Mesenteric fat pad (tissue), 1 donor: Measurements from ENCODE around the gene TGFBR2. TPM values are rescaled to one million over a fixed set of nuclear protein-coding genes. Genes with fewer than 3 reads are reported as not detected.
"Not testable (repeated sequence)": the region's sequence is repeated elsewhere in the genome, so short reads cannot be mapped to it uniquely, and the experiment has no call there.

Experiments used
- DNase-seq: peaks from one replicate; pipeline ENCODE4 v3.0.0-alpha.2; 2020; ENCODE audit warnings: low spot score
- total RNA-seq: library from RNA; stranded (reverse); fragmentation: NEBNext Ultra II Directional; extraction: Animal tissue kit (Norgen Biotek cat#: 25700); gene quantifications from one replicate; pipeline ENCODE4 v1.2.1, GENCODE V29; 2021
- donor health status: DM: yes; HTN: yes; CAD: no.

Gene TGFBR2
- total RNA-seq, 1 donor from 2014 or later, result 372 TPM

GRCh38 chr3:30655187-30655812 is 48.9 kb downstream of the TGFBR2 start:
- DNase-seq, result no peak

- no peak for DNase-seq
Measured at GRCh38 chr3:30656624-30657141, 50.3 kb downstream of the TGFBR2 start.

GRCh38 chr3:30657914-30658313 is 51.5 kb downstream of the TGFBR2 start:
- no peak for DNase-seq

- no peak for DNase-seq
Measured at GRCh38 chr3:30658328-30659052, 52.1 kb downstream of the TGFBR2 start.

- DNase-seq, result no peak
Measured at GRCh38 chr3:30659270-30660130, 53.1 kb downstream of the TGFBR2 start.

- no peak for DNase-seq
Measured at GRCh38 chr3:30660136-30660535, 53.7 kb downstream of the TGFBR2 start.

- no peak for DNase-seq
Measured at GRCh38 chr3:30660656-30661055, 54.3 kb downstream of the TGFBR2 start.

- no peak for DNase-seq
Measured at GRCh38 chr3:30661098-30661873, 54.9 kb downstream of the TGFBR2 start.

GRCh38 chr3:30662836-30663235 is 56.4 kb downstream of the TGFBR2 start:
- DNase-seq, result no peak

- DNase-seq, result no peak
Measured at GRCh38 chr3:30663533-30664241, 57.3 kb downstream of the TGFBR2 start.

- no peak for DNase-seq
Measured at GRCh38 chr3:30664459-30664858, 58.1 kb downstream of the TGFBR2 start.

- DNase-seq, result no peak
Measured at GRCh38 chr3:30664884-30665283, 58.5 kb downstream of the TGFBR2 start.

- DNase-seq, result no peak
Measured at GRCh38 chr3:30665539-30665938, 59.1 kb downstream of the TGFBR2 start.

- DNase-seq, result no peak
Measured at GRCh38 chr3:30666572-30667279, 60.3 kb downstream of the TGFBR2 start.

GRCh38 chr3:30667280-30667651 is 60.9 kb downstream of the TGFBR2 start:
- DNase-seq, result no peak

- no peak for DNase-seq
Measured at GRCh38 chr3:30668051-30668609, 61.7 kb downstream of the TGFBR2 start.

GRCh38 chr3:30669360-30669934 is 63.0 kb downstream of the TGFBR2 start:
- DNase-seq, result not testable (repeated sequence)

- DNase-seq, result no peak
Measured at GRCh38 chr3:30670292-30670691, 63.9 kb downstream of the TGFBR2 start.
